ENCODE measurements around the gene DSCAML1. TPM values are rescaled to one million over a fixed set of nuclear protein-coding genes. Genes with fewer than 3 reads are reported as not detected.

Gene DSCAML1
- total RNA-seq, 1 experiment from 2014 or later: not detected

GRCh38 chr11:117836077-117836960 is 39.3 kb upstream of the DSCAML1 start:
- POLR2A ChIA-PET (ENCODE audit: unreplicated experiment): no interaction called here
- Histone ChIP-seq H3K4me1 (ENCODE audit: insufficient read depth, low read length) (no peaks in the 10 kb centered on the region), H2AFZ (ENCODE audit: low read length) (no peak overlapping the region), H3K4me2 (ENCODE audit: low read length) (no peak overlapping the region), H3F3A (ENCODE audit: low read length, unreplicated experiment) (no peaks in the 10 kb centered on the region), H3K36me3 (ENCODE audit: low read depth, low read length) (no peaks in the 10 kb centered on the region), H3K9me2 (replicated peaks; ENCODE audit: low read length) (no peaks in the 10 kb centered on the region), H3K79me2 (ENCODE audit: low read length) (no peaks in the 10 kb centered on the region), H3K27me3 (ENCODE audit: low read length) (peaks cover 95% of the 10 kb centered on the region), H3K27ac (ENCODE audit: low read length) (no peak overlapping the region), H3K9ac (ENCODE audit: low read length) (no peak overlapping the region), H3K4me3 (ENCODE audit: low read length) (no peak overlapping the region), H4K20me1 (ENCODE audit: low read length) (no peaks in the 10 kb centered on the region), H3K9me3 (ENCODE audit: low read length) (no peaks in the 10 kb centered on the region)
- no TSS peak for BruUV-seq (replicated peaks)
- TF ChIP-seq CTCF (conservative IDR thresholded peaks at IDR 0.05; ENCODE audit: low read depth, low read length): no peak
- no peak for ATAC-seq
- CTCF ChIA-PET: no interaction called here
- DNase-seq: no peak
- intact Hi-C loops (cut with micrococcal nuclease): no loop called here

GRCh38 chr11:117835576-117835975 is 38.6 kb upstream of the DSCAML1 start:
- intact Hi-C loops (cut with micrococcal nuclease): no loop called here
- ATAC-seq: no peak

More at GRCh38 chr11:117835576-117835975, 38.6 kb upstream of the DSCAML1 start:
- no peaks in the 10 kb centered on the region for H4K20me1 ChIP-seq (ENCODE audit: low read length)
- no peaks in the 10 kb centered on the region for H3K9me2 ChIP-seq (replicated peaks; ENCODE audit: low read length)
- no peaks in the 10 kb centered on the region for H3F3A ChIP-seq (ENCODE audit: low read length, unreplicated experiment)
- CTCF ChIA-PET: no interaction called here
- no peaks in the 10 kb centered on the region for H3K79me2 ChIP-seq (ENCODE audit: low read length)
- peaks cover 96% of the 10 kb centered on the region for H3K27me3 ChIP-seq (ENCODE audit: low read length)
- POLR2A ChIA-PET (ENCODE audit: unreplicated experiment): no interaction called here
- H3K27ac ChIP-seq (ENCODE audit: low read length): no peak overlapping the region
- no peak overlapping the region for H3K4me3 ChIP-seq (ENCODE audit: low read length)
- no peaks in the 10 kb centered on the region for H3K4me1 ChIP-seq (ENCODE audit: insufficient read depth, low read length)
- H2AFZ ChIP-seq (ENCODE audit: low read length): no peak overlapping the region
- no peak overlapping the region for H3K9ac ChIP-seq (ENCODE audit: low read length)
- DNase-seq: no peak
- no peak overlapping the region for H3K4me2 ChIP-seq (ENCODE audit: low read length)
- H3K36me3 ChIP-seq (ENCODE audit: low read depth, low read length): no peaks in the 10 kb centered on the region
- TF ChIP-seq EZH2phosphoT487 (IDR thresholded peaks at IDR 0.05; ENCODE audit: borderline replicate concordance, low read length): no peak
- TF ChIP-seq CTCF (conservative IDR thresholded peaks at IDR 0.05; ENCODE audit: low read depth, low read length): no peak
- no peak for TF ChIP-seq EZH2 (IDR thresholded peaks at IDR 0.05; ENCODE audit: low read length, unreplicated experiment)
- no peaks in the 10 kb centered on the region for H3K9me3 ChIP-seq (ENCODE audit: low read length)
- no TSS peak for BruUV-seq (replicated peaks)
